Heart left ventricle (tissue), 13 donors: ENCODE data around the gene CALML4.

Experiments
- CTCF ChIP-seq, 12 donors: fragments of 200-600 bp; sonication (generic) in 4 of 12; IDR thresholded peaks; one replicate each; pipeline versions ENCODE4 v1.5.0 to v1.8.0; 2018 to 2022; ENCODE audit warnings: antibody characterized with exemption in 12 of 12, mild to moderate bottlenecking in 5 of 12
- POLR2A ChIP-seq, 2 donors: fragments of 450-650 bp; IDR thresholded peaks; one replicate each; pipeline ENCODE4 v1.6.1; 2017; ENCODE audit warnings: antibody characterized with exemption in 2 of 2, mild to moderate bottlenecking in 2 of 2, moderate library complexity in 2 of 2
- donor health status: ischemic (EF 13 %, LVEDD 7.1; RV severe dilation, severe dysfunction).
- donor health status: DM: no; HTN: yes; CAD: no.
- donor health status: DM: no; HTN: no; CAD: no.
- donor health status: ischemic (EF 25% LVEDD 6.9; RV normal size, moderate dysfunction).
- donor health status: ischemic (EF 25% LVEDD 5.7; RV mildly dilated, moderate dysfunction).
- donor health status: ischemic (EF 35%, LVEDD 5.7; RV mildly dilated, moderate dysfunction).
- donor health status: nonischemic (EF 11% LVEDD 7.7; RV severe dilation, severe dysfunction).
- donor health status: DM: yes; HTN: yes; CAD: no.
- donor health status: PGD.
- donor health status: ischemic (EF 29% LVEDD 5.4; RV normal size, mild dysfunction).
- donor health status: nonischemic (EF 23%, LVEDD 6.1; RV moderate dilation, normal function).

- no peak for TF ChIP-seq CTCF (IDR thresholded peaks at IDR 0.05)
- no peak for TF ChIP-seq POLR2A (IDR thresholded peaks at IDR 0.05)
These were observed 4.7 kb upstream of the CALML4 start for GRCh38 chr15:68209735-68210408.
